Measurements from ENCODE around the gene CDH18.

CDH18 gene

GRCh38 chr5:19904766-19905165 is 83.2 kb downstream of the CDH18 start:
- no peak overlapping the region for H3K9ac ChIP-seq (ENCODE audit: low read depth, low read length)
- no peaks in the 10 kb centered on the region for H3K4me1 ChIP-seq (ENCODE audit: insufficient read depth, low read length)
- H3K36me3 ChIP-seq (ENCODE audit: insufficient read depth, low read length), result no peaks in the 10 kb centered on the region
- no peaks in the 10 kb centered on the region for H3K9me3 ChIP-seq (ENCODE audit: control insufficient read depth, insufficient read depth, low read length)

DNA sequence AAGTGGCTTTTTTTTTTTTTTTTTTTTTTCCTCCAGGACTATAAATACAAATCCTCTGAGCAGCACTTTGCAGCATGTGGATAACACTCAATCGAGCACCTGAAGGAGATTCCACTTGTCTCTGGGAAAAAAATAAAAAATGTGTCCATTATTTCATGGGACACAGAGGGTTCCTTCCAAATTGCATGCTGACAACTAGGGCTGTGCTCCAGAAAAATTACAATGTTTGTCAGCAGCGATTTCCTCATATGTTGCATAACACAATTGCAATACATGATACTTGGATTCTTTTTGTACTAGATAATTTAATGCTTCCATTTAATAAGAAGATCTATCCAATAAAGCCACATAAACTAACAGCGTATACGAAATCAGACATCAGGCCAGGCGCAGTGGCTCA is 84.4 kb downstream of the CDH18 start:
- Histone ChIP-seq H3K9ac (ENCODE audit: low read depth, low read length) (no peak overlapping the region), H3K4me1 (ENCODE audit: insufficient read depth, low read length) (no peaks in the 10 kb centered on the region), H3K9me3 (ENCODE audit: control insufficient read depth, insufficient read depth, low read length) (no peaks in the 10 kb centered on the region), H3K36me3 (ENCODE audit: insufficient read depth, low read length) (no peaks in the 10 kb centered on the region)

DNA sequence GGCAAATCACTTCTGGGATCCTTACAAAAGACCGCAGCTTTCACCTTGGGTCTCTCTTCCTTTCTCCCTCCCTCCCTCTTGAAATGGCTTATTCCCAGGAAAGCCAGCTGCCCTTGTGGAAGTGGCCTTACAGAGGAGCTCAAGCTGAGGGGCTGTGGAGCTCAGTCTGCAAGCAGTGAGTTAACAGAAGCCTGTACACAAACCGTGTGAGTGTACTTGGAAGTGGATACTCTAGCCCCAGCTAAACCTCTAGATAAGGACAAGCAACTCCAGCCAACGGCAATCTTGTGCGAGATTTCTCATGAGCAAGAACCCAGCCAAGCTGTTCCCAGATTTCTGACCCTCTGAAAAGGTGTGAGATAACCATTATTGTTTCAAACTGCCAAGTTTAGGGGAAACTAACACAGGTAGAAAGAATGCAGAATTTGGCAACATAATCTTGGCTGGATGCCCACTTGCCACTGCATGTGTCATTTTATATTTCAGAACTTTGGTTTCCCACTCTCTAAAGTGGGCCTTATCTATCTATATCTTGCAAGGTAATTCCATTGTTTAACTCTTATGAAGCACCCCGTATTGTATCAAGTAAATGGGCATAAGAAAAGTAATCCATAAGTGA is 85.6 kb downstream of the CDH18 start:
- Histone ChIP-seq H3K36me3 (ENCODE audit: insufficient read depth, low read length) (no peaks in the 10 kb centered on the region), H3K4me1 (ENCODE audit: insufficient read depth, low read length) (no peaks in the 10 kb centered on the region), H3K9me3 (ENCODE audit: control insufficient read depth, insufficient read depth, low read length) (no peaks in the 10 kb centered on the region), H3K9ac (ENCODE audit: low read depth, low read length) (no peak overlapping the region)

- Histone ChIP-seq H3K4me1 (ENCODE audit: insufficient read depth, low read length) (no peaks in the 10 kb centered on the region), H3K36me3 (ENCODE audit: insufficient read depth, low read length) (no peaks in the 10 kb centered on the region), H3K9ac (ENCODE audit: low read depth, low read length) (no peak overlapping the region), H3K9me3 (ENCODE audit: control insufficient read depth, insufficient read depth, low read length) (no peaks in the 10 kb centered on the region)
These were observed 87.7 kb downstream of the CDH18 start for GRCh38 chr5:19900269-19900668.

DNA sequence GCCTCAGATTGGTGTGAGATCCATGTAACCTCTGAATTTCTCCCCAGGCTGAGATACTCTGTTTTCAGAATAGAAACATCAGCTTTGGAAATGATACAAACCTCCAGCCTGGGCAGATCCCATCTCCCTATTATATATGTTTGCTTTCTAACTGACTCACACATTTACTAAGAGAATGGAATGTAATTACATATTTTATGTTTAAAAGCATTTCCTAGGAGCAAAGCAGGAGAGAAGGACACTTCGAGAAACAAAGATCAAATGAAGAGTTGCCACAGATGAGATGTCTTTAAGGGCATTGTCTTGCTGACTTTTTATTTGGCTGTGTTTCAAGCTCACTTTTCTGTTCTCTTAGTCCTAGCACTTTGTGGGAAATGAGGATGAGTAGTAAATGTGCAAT is 96.3 kb downstream of the CDH18 start:
- Histone ChIP-seq H3K36me3 (ENCODE audit: insufficient read depth, low read length) (no peaks in the 10 kb centered on the region), H3K9me3 (ENCODE audit: control insufficient read depth, insufficient read depth, low read length) (no peaks in the 10 kb centered on the region), H3K4me1 (ENCODE audit: insufficient read depth, low read length) (peaks cover 4% of the 10 kb centered on the region; the same call in 1 of the 2 replicates), H3K9ac (ENCODE audit: low read depth, low read length) (no peak overlapping the region)

GRCh38 chr5:19886123-19886917 is 101.7 kb downstream of the CDH18 start:
- Histone ChIP-seq H3K9me3 (ENCODE audit: control insufficient read depth, insufficient read depth, low read length) (no peaks in the 10 kb centered on the region), H3K9ac (ENCODE audit: low read depth, low read length) (no peak overlapping the region), H3K4me1 (ENCODE audit: insufficient read depth, low read length) (peaks cover 8% of the 10 kb centered on the region), H3K36me3 (ENCODE audit: insufficient read depth, low read length) (no peaks in the 10 kb centered on the region)

DNA sequence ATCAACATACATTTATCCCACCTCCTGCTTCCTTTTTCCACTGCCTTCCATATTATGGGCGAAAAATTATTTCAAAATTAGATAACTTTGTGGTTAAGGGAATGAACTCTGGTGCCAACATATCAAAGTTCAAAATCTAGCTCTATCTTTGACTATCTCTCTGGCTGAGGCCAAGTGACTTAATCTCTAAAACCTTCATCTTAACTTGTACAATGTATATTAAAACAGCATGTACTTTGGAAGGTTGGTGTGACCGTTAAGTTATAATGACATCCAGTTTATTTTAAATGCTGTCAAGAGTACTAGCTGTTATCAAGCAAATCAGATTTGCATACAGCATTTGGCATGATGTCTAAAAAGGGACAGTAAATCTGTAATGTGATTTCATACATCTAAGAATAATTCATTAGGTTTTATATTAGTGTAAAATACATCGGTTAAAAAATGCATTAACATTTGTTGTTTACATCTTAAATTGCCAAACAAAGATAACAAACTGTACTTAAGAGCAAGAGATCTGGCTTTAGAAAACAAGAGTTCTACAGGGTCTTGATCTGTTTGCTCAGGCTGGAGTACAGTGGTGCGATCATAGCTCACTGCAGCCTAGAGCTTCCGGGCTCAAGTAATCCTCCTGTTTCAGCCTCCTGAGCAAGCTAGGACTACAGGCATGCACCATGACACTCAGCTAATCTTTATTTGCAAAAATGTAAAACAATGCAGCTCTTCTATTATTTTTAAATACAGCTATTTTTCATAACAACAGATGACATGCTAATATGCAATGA is 102.8 kb downstream of the CDH18 start:
- Histone ChIP-seq H3K9ac (ENCODE audit: low read depth, low read length) (no peak overlapping the region), H3K36me3 (ENCODE audit: insufficient read depth, low read length) (no peaks in the 10 kb centered on the region), H3K4me1 (ENCODE audit: insufficient read depth, low read length) (peaks cover 16% of the 10 kb centered on the region), H3K9me3 (ENCODE audit: control insufficient read depth, insufficient read depth, low read length) (no peaks in the 10 kb centered on the region)

GRCh38 chr5:19880859-19881436 is 107.1 kb downstream of the CDH18 start:
- Histone ChIP-seq H3K9me3 (ENCODE audit: control insufficient read depth, insufficient read depth, low read length) (no peaks in the 10 kb centered on the region), H3K4me1 (ENCODE audit: insufficient read depth, low read length) (peaks cover 24% of the 10 kb centered on the region), H3K36me3 (ENCODE audit: insufficient read depth, low read length) (no peaks in the 10 kb centered on the region), H3K9ac (ENCODE audit: low read depth, low read length) (no peak overlapping the region)

GRCh38 chr5:19880458-19880857 is 107.5 kb downstream of the CDH18 start:
- H3K9ac ChIP-seq (ENCODE audit: low read depth, low read length), result no peak overlapping the region
- H3K4me1 ChIP-seq (ENCODE audit: insufficient read depth, low read length), result peaks cover 24% of the 10 kb centered on the region
- no peaks in the 10 kb centered on the region for H3K36me3 ChIP-seq (ENCODE audit: insufficient read depth, low read length)
- H3K9me3 ChIP-seq (ENCODE audit: control insufficient read depth, insufficient read depth, low read length), result no peaks in the 10 kb centered on the region

DNA sequence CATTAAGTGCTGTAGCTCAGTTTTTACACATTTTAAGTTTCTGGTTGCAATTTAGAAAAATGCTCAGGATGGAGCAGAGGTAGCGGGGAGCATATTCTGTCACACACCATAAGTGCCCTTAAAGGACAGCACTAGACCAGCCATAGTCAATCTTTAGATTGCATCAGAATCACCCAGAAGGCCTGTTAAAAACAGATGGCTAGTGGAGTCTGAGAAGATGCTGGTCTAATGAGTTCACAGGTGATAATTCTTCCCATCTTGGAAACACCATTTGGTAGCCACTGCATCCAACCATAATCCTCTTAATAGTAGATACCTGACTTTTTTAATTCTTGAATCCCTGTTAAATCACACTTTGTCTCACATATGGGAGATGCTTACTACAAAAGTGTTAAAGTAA is 113.2 kb downstream of the CDH18 start:
- peaks cover 4% of the 10 kb centered on the region; the same call in 1 of the 2 replicates for H3K4me1 ChIP-seq (ENCODE audit: insufficient read depth, low read length)
- peaks cover 8% of the 10 kb centered on the region for H3K9me3 ChIP-seq (ENCODE audit: control insufficient read depth, insufficient read depth, low read length)
- H3K36me3 ChIP-seq (ENCODE audit: insufficient read depth, low read length), result no peaks in the 10 kb centered on the region
- H3K9ac ChIP-seq (ENCODE audit: low read depth, low read length), result no peak overlapping the region

DNA sequence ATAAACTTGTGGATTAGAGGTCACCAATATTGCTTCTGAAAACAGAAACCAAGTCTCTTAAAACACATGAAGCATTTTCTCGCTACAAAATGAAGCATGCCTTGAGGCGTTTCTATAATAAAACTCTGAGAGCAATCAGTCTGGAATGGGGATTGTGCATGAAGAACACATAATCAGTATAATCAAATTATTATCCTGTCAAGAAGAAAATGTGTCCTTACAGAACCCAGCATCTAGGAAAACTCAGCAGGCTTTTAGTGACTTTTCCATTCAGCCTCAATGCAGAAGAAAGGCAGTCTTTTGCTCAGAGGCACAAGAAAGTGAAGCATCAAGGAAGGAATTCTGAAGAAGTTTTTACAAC is 121.9 kb downstream of the CDH18 start:
- no peaks in the 10 kb centered on the region for H3K9me3 ChIP-seq (ENCODE audit: control insufficient read depth, insufficient read depth, low read length)
- no peak overlapping the region for H3K9ac ChIP-seq (ENCODE audit: low read depth, low read length)
- no peaks in the 10 kb centered on the region for H3K4me1 ChIP-seq (ENCODE audit: insufficient read depth, low read length)
- no peaks in the 10 kb centered on the region for H3K36me3 ChIP-seq (ENCODE audit: insufficient read depth, low read length)

- H3K9me3 ChIP-seq (ENCODE audit: control insufficient read depth, insufficient read depth, low read length), result no peaks in the 10 kb centered on the region
- no peak overlapping the region for H3K9ac ChIP-seq (ENCODE audit: low read depth, low read length)
- H3K36me3 ChIP-seq (ENCODE audit: insufficient read depth, low read length), result no peaks in the 10 kb centered on the region
- H3K4me1 ChIP-seq (ENCODE audit: insufficient read depth, low read length), result no peaks in the 10 kb centered on the region
These were observed 122.5 kb downstream of the CDH18 start for GRCh38 chr5:19865336-19866089.

DNA sequence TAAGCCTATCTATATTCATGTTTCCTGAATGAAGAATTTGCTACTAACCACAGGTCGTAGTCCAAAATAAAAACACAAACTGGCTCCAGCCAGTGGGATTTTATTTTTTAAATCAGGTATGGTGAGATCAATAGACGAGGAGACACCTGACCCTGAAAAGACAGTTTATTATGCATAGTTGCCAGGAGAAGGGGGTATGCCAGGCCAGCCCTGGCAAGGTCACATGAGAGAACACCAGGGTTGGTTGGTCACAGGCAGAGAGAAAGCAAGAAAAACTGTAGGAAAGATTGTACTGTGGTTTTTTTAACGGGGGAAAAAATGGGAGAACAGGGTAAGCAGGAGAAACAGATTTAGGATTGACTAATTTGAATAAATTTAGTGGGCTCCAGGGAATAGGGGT is 125.3 kb downstream of the CDH18 start:
- Histone ChIP-seq H3K9ac (ENCODE audit: low read depth, low read length) (no peak overlapping the region), H3K36me3 (ENCODE audit: insufficient read depth, low read length) (no peaks in the 10 kb centered on the region), H3K9me3 (ENCODE audit: control insufficient read depth, insufficient read depth, low read length) (0 out of 2 replicates have a peak, but pooled peaks cover 2% of the 10 kb centered on the region), H3K4me1 (ENCODE audit: insufficient read depth, low read length) (no peaks in the 10 kb centered on the region)

DNA sequence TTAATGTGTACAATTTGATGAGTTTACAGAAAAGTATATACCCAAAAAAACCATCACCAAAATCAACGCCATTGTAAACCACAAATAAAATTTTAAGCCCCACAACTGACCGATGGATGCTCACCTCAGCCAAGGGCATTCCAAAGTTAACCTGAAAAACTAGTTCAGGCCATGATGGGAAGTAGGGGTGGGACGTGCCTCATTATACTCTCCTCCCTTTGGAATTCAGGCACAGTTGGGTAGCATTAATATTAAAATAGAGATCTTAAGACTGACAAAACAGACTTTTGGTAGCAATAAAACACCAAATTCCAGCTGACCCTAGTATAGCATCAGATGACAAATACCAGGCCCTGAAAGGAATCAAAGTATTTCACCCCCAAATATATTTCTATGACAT is 129.0 kb downstream of the CDH18 start:
- Histone ChIP-seq H3K9me3 (ENCODE audit: control insufficient read depth, insufficient read depth, low read length) (0 out of 2 replicates have a peak, but pooled peaks cover 2% of the 10 kb centered on the region), H3K9ac (ENCODE audit: low read depth, low read length) (no peak overlapping the region), H3K4me1 (ENCODE audit: insufficient read depth, low read length) (no peaks in the 10 kb centered on the region), H3K36me3 (ENCODE audit: insufficient read depth, low read length) (no peaks in the 10 kb centered on the region)

All from ES-I3 (cell line).